Calu3 (cell line): ENCODE measurements around the gene S1PR5. TPM values are rescaled to one million over a fixed set of nuclear protein-coding genes. Genes with fewer than 3 reads are reported as not detected.

Experiments used
- BruUV-seq: library from RNA; stranded (reverse); fragments of 400-500 nt; replicated peaks from 2 replicates; lab custom pipeline; 2021; lab: Mats Ljungman, UMichigan
- CTCF ChIA-PET: fragments of 300-600 bp; sonication (Branson Sonifier 250); formaldehyde crosslinking; loops from one replicate; lab custom pipeline; 2022; ENCODE audit warnings: antibody characterized with exemption; lab: Charles Lee
- DNase-seq: peaks from one replicate; pipeline ENCODE4 v3.0.0; 2022
- H3K27ac Mint-ChIP-seq: one replicate; pipeline ENCODE4 v1.8.0; 2022; ENCODE audit warnings: mixed read lengths; ENCODE audit not compliant: unreplicated experiment
- H3K27me3 Mint-ChIP-seq: one replicate; pipeline ENCODE4 v1.8.0; 2022; ENCODE audit warnings: mixed read lengths; ENCODE audit not compliant: unreplicated experiment
- H3K36me3 Mint-ChIP-seq: one replicate; pipeline ENCODE4 v1.8.0; 2022; ENCODE audit warnings: mild to moderate bottlenecking, moderate library complexity, mixed read lengths; ENCODE audit not compliant: insufficient read depth, unreplicated experiment
- H3K4me1 Mint-ChIP-seq: one replicate; pipeline ENCODE4 v1.8.0; 2022; ENCODE audit warnings: mild to moderate bottlenecking, low read depth, mixed read lengths; ENCODE audit not compliant: unreplicated experiment
- H3K4me3 Mint-ChIP-seq: one replicate; pipeline ENCODE4 v1.8.0; 2022; ENCODE audit warnings: mild to moderate bottlenecking, low read depth, moderate library complexity, mixed read lengths; ENCODE audit not compliant: unreplicated experiment
- H3K9me3 Mint-ChIP-seq: one replicate; pipeline ENCODE4 v1.8.0; 2022; ENCODE audit warnings: low read depth, mixed read lengths; ENCODE audit not compliant: unreplicated experiment
- intact Hi-C: fragments of 100-400 bp; cut with micrococcal nuclease; formaldehyde crosslinking; loops from one replicate; pipeline ENCODE4 v1.10.0; 2022; ENCODE audit not compliant: unreplicated experiment
- total RNA-seq: library from RNA; stranded (reverse); gene quantifications from 2 replicates; pipeline ENCODE4 v1.2.3, GENCODE V29; 2022
- TF ChIP-seq, protein P1 (sequence below): fragments of 200-600 bp; IDR thresholded peaks from one replicate; pipeline ENCODE4 v1.8.0; 2022; ENCODE audit warnings: antibody characterized with exemption; ENCODE audit not compliant: unreplicated experiment

The S1PR5 gene
- total RNA-seq, 1 experiment from 2014 or later: not detected

DNA sequence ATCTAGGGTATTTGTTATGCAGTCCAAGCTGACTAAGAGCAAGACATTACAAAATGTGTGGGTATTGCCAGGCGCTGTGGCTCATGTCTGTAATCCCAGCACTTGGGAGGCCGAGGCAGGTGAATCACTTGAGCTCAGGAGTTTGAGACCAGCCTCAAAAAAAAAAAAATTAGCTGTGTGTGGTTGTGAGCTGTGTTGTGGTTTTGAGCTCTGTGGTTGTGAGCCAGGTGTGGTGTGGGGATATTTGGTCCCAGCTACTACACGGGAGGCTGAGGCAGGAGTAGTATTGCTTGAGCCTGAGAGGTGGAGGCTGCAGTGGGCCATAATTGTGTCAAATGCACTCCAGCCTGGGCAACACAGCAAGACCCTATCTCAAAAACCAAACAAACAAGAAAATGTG lies 8.5 kb downstream of the S1PR5 start:
- H3K4me1 Mint-ChIP-seq: no peaks in the 10 kb centered on the region
- TF ChIP-seq, protein P1, sequence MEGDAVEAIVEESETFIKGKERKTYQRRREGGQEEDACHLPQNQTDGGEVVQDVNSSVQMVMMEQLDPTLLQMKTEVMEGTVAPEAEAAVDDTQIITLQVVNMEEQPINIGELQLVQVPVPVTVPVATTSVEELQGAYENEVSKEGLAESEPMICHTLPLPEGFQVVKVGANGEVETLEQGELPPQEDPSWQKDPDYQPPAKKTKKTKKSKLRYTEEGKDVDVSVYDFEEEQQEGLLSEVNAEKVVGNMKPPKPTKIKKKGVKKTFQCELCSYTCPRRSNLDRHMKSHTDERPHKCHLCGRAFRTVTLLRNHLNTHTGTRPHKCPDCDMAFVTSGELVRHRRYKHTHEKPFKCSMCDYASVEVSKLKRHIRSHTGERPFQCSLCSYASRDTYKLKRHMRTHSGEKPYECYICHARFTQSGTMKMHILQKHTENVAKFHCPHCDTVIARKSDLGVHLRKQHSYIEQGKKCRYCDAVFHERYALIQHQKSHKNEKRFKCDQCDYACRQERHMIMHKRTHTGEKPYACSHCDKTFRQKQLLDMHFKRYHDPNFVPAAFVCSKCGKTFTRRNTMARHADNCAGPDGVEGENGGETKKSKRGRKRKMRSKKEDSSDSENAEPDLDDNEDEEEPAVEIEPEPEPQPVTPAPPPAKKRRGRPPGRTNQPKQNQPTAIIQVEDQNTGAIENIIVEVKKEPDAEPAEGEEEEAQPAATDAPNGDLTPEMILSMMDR: no peak
- no peak overlapping the region for H3K4me3 Mint-ChIP-seq
- CTCF ChIA-PET: no interaction called here
- H3K27ac Mint-ChIP-seq: no peak overlapping the region
- intact Hi-C loops: no loop called here
- no TSS peak for BruUV-seq
- no peak for DNase-seq
- no peaks in the 10 kb centered on the region for H3K9me3 Mint-ChIP-seq
- H3K36me3 Mint-ChIP-seq: peaks cover under 1% of the 10 kb centered on the region
- peaks cover 14% of the 10 kb centered on the region for H3K27me3 Mint-ChIP-seq

DNA sequence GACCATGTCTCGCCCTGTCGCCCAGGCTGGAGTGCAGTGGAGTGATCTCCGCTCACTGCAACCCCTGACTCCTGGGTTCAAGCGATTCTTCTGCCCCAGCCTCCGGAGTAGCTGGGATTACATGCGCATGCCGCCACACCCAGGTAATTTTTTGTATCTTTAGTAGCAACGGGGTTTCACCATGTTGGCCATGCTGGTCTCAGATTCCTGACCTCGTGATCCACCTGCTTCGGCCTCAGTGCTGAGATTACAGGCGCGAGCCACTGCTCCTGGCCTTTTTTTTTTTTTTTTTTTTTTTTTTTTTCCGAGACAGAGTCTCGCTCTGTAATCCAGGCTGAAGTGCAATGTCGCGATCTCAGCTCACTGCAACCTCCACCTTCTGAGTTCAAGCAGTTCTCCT lies 9.2 kb downstream of the S1PR5 start:
- no TSS peak for BruUV-seq
- Mint-ChIP-seq H3K4me1 (no peaks in the 10 kb centered on the region), H3K9me3 (no peaks in the 10 kb centered on the region), H3K27me3 (peaks cover 7% of the 10 kb centered on the region), H3K4me3 (no peak overlapping the region), H3K27ac (no peak overlapping the region), H3K36me3 (peaks cover 8% of the 10 kb centered on the region)
- CTCF ChIA-PET: no interaction called here
- intact Hi-C loops: no loop called here
- DNase-seq: no peak
- TF ChIP-seq, protein P1: no peak

DNA sequence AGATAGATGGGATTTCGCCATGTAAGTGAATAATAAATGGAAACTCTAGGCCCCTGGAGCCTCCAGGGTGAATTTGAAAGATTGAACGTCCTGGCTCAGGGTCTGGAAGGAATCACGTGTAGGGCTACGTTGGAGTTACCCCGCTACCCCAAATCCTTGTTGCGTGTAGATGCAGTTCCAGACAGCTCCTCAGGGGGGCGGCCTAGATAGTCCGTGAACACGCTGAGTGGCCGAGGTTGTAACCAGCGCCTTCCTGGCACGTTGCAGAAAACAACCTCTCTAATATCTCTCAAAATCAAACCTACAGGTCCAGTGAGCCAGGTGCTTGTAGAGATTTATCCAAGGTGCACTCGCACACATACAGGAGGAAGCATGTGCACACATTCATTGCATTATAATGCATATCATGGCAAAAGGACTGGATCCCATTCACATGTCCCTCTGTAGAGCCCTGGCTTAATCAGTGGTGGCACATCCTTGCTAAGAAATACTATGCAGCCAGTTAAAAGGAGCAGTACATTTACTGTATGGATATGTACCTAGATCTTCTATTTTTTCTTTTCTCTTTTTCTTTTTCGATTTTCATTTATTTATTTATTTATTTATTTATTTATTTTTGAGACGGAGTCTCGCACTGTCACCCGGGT lies 11.5 kb downstream of the S1PR5 start:
- intact Hi-C loops: no loop called here
- CTCF ChIA-PET: interaction anchor here (0.7 kb wide), 2 partner anchors 15 to 204 kb away, joined by 3 to 4 read pairs; no protein-coding TSS in a partner anchor
- no peak overlapping the region for H3K27ac Mint-ChIP-seq
- H3K9me3 Mint-ChIP-seq: no peaks in the 10 kb centered on the region
- H3K27me3 Mint-ChIP-seq: no peaks in the 10 kb centered on the region
- no peak overlapping the region for H3K4me3 Mint-ChIP-seq
- peaks cover 21% of the 10 kb centered on the region for H3K36me3 Mint-ChIP-seq
- peaks cover 5% of the 10 kb centered on the region for H3K4me1 Mint-ChIP-seq
- peak; percentile 65 for DNase-seq
- TF ChIP-seq, protein P1: peak; percentile 30
- BruUV-seq: no TSS peak

DNA sequence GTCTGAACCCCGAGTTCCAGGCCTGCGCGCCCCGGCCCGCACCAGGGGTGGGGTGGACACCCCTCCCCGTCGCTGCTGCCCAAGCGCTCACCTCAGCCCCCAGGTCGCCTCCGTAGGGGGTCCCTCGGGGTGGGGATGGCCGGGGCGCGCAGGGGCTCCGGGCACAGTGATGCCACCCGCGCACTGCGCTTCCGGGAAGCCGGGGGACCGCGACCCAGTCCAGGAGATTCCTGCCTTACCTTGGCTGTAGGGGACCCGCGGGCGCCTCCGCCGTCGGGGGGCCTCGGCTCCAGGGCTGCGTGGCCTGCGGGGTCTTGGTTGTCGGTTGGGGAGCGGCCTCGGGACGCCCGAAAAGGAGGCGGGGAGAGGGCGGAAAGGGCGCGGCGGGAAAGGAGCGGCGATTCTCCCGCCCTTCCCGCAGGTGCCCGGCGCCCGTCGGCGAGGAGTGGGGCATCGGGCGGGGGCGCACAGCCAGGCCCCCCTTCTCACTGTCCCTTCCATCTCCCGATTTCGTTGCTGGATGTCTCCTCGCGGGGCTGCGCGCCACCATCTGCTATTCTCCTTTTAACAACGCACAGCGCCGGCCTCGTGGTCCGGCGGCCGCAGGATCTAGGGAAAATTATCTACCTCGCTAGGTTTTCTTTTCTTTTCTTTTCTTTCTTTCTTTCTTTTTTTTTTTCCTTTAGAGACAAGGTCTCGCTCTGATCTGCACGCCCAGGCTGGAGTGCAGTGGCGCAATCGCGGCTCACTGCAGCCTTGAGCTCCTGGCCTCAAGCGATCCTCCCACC lies 14.1 kb downstream of the S1PR5 start, which contains the start of gene KEAP1:
Gene KEAP1, minus strand, starts transcription at position 355 of the 788 bp plus-strand sequence. CDS start 3,323 bp downstream, outside the sequence.
- CTCF ChIA-PET: interaction anchor here (0.6 kb wide), 1 partner anchor 55 kb away, joined by 10 read pairs; no protein-coding TSS in a partner anchor
- intact Hi-C loops: no loop called here
- DNase-seq: peak; percentile 49
- Mint-ChIP-seq H3K27ac (peak within 1 kb of the TSS; percentile 82), H3K4me1 (peaks cover 13% of the 10 kb centered on the region), H3K27me3 (no peaks in the 10 kb centered on the region), H3K4me3 (peak within 1 kb of the TSS; percentile 85), H3K36me3 (peaks cover 27% of the 10 kb centered on the region), H3K9me3 (no peaks in the 10 kb centered on the region)
- BruUV-seq: TSS peak; percentile 72
- TF ChIP-seq, protein P1: no peak
